GM20000 (cell line): ENCODE results near the gene RBM12.
"Not testable (repeated sequence)": the region's sequence is repeated elsewhere in the genome, so short reads cannot be mapped to it uniquely, and the experiment has no call there.

Experiments
- DNase-seq: peaks from one replicate; pipeline ENCODE4 v3.0.0; 2012; ENCODE audit warnings: low spot score
- CTCF ChIP-seq: IDR thresholded peaks from 2 replicates; pipeline ENCODE4 v1.5.1; 2012; ENCODE audit warnings: mild to moderate bottlenecking, control low read depth; ENCODE audit errors: extremely low read depth, missing control alignments

The RBM12 gene

GRCh38 chr20:35709259-35709658 is 44.6 kb upstream of the RBM12 start:
- no peak for DNase-seq
- TF ChIP-seq CTCF: no peak

GRCh38 chr20:35708502-35708901 is 43.8 kb upstream of the RBM12 start:
- DNase-seq: no peak
- TF ChIP-seq CTCF: no peak

- not testable (repeated sequence) for DNase-seq
Observed at GRCh38 chr20:35706591-35707529, 42.2 kb upstream of the RBM12 start.

GRCh38 chr20:35705894-35706293 is 41.2 kb upstream of the RBM12 start:
- DNase-seq: not testable (repeated sequence)

- DNase-seq: no peak
- TF ChIP-seq CTCF: no peak
Observed at GRCh38 chr20:35704514-35705261, 40.0 kb upstream of the RBM12 start.

GRCh38 chr20:35702824-35703695 is 38.4 kb upstream of the RBM12 start:
- TF ChIP-seq CTCF: no peak
- DNase-seq: no peak

GRCh38 chr20:35702051-35702823 is 37.5 kb upstream of the RBM12 start:
- no peak for TF ChIP-seq CTCF
- DNase-seq: no peak
